ENCODE measurements around the gene KLHL4.
"Not testable (repeated sequence)": the region's sequence is repeated elsewhere in the genome, so short reads cannot be mapped to it uniquely, and the experiment has no call there.

The KLHL4 gene, protein sequence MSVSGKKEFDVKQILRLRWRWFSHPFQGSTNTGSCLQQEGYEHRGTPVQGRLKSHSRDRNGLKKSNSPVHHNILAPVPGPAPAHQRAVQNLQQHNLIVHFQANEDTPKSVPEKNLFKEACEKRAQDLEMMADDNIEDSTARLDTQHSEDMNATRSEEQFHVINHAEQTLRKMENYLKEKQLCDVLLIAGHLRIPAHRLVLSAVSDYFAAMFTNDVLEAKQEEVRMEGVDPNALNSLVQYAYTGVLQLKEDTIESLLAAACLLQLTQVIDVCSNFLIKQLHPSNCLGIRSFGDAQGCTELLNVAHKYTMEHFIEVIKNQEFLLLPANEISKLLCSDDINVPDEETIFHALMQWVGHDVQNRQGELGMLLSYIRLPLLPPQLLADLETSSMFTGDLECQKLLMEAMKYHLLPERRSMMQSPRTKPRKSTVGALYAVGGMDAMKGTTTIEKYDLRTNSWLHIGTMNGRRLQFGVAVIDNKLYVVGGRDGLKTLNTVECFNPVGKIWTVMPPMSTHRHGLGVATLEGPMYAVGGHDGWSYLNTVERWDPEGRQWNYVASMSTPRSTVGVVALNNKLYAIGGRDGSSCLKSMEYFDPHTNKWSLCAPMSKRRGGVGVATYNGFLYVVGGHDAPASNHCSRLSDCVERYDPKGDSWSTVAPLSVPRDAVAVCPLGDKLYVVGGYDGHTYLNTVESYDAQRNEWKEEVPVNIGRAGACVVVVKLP

DNA sequence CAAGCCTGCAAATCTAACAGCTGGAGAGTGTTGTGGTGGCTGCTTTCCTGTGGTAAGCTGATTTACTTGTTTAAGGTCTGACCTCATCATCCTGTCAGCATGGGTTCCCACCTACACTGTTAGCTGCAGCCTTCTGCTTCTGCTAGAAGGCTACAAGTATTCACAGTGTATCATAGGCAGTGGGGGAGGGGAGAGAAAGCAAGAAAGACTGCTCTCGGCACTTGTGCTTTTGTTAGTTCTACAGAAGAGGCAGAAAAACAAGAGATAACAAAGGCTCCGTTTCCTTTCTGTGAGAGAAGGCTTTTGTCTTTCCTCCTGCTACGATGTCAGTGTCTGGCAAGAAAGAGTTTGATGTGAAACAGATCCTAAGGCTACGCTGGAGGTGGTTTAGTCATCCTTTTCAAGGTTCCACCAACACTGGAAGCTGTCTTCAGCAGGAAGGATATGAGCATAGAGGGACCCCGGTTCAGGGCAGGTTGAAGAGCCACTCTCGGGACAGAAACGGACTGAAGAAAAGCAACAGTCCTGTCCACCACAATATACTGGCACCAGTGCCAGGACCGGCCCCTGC, at the start of gene KLHL4:
KLHL4 (plus strand) TSS at position 232 of the 571 bp plus-strand sequence; CDS start at position 324, 92 bp downstream.
- no peak for DNase-seq

DNA sequence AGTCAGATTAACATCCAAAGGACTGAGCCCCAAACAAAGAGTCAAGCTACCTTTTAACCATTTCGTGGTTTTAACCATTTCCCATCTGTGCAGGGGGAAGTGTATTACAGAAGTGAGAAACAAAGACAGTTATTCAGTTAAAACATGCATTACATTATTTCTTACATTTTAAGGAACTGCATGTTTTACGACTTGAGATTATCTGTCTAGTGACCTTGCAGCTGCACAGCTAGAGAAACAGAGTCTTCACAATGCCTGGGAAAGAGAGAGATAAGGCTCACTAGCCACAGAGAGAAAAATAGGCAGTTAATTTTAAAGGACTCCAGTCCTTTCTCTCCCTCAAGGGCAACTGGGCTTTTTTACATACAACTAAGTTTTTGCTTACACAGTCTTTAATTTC, 48.7 kb upstream of the KLHL4 start:
- no peak for DNase-seq

DNA sequence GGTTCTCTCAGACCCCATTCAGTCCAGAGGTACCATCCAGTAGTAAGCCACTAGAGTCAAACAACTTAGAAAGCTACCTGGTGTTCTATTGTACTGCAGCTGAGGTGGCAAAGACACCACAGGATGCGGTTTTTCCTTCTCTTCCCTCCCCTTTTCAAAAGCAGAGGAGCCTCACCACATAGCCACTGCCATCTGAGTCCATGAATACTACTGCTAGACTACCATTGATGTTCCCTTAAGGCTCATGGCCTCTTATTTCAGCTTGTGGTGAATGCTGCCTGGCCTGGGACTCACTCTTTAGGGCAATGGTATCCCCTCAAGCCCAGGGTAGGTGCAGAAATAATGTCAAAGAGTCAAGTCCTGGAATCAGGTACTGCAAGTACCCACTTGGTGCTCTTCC, 41.8 kb upstream of the KLHL4 start:
- DNase-seq = no peak

DNA sequence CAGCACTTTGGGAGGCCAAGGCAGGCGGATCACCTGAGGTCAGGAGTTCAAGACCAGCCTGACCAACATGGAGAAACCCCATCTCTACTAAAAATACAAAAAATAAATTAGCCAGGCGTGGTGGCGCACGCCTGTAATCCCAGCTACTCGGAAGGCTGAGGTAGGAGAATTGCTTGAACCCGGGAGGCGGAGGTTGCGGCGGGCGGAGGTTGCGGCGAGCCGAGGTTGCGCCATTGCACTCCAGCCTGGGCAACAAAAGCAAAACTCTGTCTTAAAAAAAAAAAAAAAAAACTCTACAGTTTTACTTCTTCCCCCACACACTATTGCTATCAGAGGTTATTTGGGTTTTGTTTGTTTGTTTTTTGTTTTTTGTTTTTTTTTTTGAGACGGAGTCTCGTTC, 38.9 kb upstream of the KLHL4 start:
- not testable (repeated sequence) for DNase-seq

DNA sequence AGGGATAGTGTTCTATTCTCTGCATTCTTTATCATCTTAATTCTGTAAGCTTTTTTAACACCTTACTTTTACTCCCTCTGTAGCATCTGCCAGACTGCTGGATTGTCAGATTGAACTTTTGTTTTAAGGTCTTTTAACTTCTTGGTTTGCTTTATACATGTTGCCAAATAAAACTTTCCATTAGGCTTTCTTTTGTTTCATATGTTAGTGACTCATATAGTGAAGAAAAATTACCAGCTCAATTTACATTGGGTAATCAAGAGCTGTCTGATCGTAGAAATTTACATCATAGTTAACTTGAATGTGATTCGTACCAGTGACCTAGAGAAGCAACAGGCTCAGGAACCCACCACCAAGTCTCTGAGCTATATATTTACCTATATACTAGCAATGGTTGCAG, 28.5 kb upstream of the KLHL4 start:
- no peak for DNase-seq

DNA sequence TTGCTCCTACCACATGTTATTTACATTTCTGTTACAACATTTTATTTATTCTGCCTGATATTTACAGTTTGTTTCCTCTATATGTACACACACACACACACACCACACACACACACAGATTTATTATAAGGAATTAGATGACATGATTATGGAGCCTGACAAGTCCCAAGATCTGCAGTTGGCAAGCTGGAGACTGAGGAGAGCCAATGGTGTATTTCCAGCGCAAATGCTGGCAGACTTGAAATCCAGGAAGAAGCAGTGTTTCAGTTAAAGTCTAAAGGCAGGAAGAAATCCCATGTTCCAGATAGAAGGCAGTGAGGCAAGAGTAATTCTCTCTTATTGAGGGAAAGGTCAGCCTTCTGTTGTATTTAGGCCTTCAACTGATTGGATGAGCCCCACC, 1.8 kb upstream of the KLHL4 start:
- no peak for DNase-seq

DNA sequence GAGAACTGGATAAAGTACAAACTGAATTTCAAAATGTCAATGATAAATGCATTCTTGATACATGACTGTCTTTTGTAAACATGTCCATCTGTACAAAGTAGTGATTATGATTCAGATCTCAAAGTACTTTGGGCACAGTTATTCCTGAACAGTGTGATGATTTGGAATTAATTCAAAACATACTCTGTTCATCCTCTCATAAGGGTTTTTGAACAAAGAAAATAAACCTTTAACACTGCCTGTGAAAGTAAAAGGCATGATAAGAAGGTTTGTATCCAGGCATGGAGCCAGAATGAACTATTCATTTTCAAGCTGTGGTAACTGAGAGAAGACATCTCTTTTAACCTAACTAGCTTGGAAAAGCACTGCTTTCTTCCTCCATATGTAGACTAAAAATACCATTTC, 883 bp upstream of the KLHL4 start:
- no peak for DNase-seq

DNA sequence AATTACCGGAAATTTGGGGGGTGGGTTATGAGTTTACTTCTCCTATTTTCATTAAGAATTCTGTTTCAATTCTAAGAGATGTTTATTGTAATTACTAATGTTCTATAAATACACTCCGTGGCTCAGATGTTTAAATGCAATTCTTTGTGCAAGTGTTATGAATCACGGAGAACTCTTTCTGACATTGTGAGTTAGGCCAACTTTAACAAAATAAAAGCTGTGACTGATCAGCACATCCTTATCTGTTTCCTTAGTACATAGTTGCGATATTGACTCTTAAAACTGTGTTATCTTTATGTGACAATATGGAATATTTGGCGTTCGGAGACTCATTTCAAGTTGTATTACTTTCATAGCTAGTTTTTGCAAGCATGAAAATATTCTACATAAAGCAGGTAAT, 902 bp downstream of the KLHL4 start:
- DNase-seq = no peak

DNA sequence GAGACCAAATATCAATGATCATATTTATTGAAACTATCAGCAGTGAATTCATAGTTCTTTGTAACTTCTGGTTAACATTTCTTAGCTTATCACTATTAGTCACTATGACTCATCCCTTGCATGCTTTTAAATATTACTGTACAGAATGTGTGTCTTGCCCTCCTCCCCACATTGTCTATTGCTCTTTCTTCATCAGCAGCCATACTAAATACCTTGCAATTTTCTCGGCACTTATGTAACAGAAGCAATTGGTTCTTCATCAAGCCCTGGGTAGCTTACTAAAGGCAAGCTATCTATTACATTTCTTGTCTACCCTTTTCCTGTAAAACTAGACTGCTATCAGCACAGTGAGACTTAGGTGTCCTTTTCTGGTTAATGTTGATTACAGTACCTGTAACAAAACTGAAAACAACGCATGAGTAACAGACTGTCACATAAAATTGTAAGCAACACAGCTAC, 8.2 kb downstream of the KLHL4 start:
- no peak for DNase-seq

DNA sequence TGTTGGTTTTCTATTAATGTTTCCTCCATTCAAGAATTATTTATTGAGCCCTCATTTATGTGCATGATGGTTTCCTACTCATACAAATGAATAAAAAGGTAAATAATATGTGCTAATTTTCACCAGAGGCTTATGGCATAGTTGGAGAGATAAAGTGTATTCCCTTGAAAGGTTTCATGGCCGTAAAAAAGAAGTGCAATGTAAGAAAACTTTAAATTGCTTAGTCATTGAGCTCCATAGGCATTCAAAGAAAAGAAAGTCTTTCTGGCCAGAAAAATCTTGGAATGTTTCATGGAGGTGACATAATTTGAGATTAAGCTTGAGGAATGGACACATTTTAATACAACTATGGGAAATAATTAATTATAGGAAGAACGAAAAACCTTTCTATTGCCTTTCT, 8.7 kb downstream of the KLHL4 start:
- DNase-seq = no peak

DNA sequence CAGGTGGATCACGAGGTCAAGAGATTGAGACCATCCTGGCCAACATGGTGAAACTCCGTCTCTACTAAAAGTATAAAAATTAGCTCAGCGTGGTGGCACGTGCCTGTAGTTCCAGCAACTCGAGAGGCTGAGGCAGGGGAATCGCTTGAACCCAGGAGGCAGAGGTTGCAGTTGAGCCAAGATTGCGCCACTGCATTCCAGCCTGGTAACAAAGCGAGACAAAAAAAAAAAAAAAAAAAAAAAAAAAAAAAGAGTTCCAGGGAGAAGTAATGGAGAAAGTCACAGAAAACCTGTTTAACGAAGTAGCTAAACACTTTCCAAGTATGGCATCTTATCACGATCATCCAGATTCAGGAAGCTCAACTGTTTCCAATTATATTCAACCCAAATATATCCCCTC, 10.9 kb downstream of the KLHL4 start:
- no peak for DNase-seq

DNA sequence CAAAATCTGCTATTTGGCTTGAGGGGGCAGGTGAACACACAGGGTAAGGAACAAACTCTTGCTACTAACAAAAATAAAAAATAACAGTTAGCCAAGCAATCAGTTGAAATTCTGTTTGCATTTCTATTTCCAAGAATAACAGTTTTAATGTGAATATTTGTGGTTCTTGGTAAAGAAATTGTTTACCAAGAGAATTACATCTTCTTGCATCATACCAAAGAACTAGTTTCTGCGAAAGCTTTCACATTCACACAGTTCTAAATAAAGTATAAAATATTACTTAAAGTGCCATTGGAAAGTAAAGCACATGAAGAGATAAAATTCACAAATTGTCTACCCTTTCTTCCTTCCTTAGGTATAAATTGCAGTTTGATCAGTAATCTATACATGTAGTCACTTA, 54.4 kb downstream of the KLHL4 start:
- DNase-seq = no peak

DNA sequence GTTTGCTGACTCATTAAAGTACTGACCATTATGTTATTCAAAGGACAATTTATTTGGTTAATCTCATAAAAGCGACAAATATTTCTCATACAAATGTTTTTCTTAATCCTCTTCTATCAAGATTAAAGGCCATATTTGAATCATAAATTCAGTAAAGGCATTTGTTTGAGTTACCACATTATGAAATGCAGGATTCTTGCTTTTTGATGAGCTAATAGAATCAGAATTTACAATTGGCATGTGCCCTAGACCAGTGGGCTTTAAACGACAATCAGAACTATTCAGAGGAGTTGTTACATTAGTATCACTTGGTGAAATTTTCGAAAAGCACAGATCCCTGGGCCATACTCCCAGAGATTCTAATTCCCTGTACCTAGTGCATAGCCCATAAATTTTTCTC, 55.3 kb downstream of the KLHL4 start:
- no peak for DNase-seq

DNA sequence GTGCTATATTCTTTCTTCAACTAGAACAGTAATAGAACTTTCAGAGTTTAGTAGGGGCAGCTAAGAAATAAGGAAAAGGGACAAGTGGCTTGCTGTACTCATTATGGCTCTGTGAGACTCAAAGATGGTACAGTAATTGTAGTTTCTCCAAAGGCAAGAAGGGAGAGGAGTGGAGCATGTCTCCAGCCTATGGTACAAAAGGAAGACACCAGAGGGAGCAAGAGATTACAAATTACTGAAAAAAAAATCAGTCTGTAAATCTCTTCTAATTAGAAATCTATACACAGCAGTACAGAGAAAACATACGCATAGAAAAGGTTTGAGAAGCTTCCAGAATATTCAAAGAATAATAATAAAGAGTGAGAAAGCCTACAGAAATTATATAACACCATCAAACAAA, 61.4 kb downstream of the KLHL4 start:
- no peak for DNase-seq

DNA sequence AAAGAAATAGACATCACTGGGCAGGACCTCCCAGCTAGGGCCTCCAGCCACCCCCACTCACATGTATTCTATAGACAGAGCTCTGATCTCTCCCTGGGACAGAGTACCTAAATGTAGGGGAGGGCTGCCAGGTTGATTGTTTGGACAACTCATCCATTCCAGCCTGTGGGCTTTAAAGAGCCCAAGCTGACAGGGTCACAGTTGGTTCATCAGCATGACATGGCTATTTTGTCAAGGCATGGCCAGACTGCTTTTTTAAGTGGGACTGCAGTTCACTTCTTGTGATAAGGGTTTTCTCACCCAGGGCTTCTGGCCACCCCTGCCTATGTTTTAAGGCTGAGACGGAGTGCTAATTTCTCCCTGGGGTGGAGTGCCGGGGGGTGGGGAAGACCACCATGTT, 63.3 kb downstream of the KLHL4 start:
- DNase-seq = no peak

DNA sequence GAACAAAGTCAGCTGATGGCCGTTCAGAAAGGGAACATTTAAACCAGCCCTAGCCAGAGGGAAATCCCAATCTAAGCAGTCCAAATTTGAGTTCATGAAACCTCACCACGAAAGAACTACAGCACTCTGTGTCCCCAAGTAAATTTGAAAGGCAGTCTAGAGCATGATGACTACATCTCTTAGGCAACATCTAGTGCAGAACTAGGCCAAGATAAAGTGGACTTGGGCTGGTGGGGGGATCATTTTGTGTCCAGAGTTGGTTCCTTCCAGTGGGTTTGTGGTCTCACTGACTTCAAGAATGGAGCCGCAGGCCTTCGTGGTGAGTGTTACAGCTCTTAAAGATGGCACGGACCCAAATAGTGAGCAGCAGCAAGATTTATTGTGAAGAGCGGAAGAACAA, 64.9 kb downstream of the KLHL4 start:
- no peak for DNase-seq

DNA sequence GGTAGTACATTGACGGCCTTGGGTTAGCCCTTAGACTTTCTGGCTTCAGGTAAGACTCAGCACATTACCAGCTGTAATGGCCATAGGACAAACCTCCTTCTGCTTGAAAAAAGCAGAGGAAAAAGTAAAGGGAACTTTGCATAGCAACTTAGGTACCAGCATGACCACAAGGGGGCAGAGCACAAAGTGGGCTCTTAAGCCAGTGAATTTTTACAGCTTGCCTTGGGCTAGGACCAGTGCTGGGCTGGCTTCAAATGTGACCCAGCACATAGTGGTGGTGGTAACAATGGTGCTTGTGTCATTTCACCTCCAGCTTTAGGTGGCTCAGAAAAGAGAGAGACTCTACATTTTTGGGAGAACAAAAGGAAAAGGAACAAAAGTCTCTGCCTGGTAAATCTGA, 66.1 kb downstream of the KLHL4 start:
- no peak for DNase-seq

DNA sequence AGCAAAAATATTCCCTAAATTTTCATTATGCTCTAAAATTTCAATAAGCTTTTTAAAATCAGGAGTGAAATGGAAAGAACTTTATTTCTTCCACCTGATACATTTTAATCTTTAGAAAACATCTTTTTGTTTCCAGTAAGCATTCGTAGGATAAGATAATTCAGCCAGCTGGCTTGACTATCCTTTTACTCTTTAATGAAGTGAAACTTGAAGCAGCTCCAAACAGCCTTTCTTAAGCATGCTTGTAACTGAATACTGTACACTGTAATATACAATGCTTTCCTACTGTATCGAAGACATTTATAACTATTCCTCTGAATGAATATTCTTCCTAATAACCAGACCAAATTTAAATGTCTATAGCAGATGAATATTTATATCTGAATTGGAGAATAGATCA, 98.8 kb downstream of the KLHL4 start:
- no peak for DNase-seq

DNA sequence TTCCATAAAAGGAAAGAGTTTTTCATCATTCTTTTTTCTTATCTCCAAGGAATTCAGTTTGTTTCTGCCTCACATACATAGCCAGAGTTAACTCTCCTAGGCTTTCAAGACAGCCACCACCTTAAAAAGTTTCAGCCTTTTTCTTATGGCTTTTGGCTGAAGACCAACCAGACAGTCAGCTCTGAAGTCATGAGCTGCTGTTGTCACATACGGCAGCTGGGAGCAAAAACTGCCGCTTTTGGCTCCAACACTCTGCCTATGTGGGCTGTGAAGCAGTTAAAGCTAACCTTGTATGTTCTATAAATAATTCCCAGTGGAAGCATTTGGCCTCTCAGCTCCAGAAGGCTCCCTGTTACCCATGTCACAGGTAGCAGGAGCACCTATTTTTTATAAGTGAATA, 104.1 kb downstream of the KLHL4 start:
- DNase-seq = no peak

DNA sequence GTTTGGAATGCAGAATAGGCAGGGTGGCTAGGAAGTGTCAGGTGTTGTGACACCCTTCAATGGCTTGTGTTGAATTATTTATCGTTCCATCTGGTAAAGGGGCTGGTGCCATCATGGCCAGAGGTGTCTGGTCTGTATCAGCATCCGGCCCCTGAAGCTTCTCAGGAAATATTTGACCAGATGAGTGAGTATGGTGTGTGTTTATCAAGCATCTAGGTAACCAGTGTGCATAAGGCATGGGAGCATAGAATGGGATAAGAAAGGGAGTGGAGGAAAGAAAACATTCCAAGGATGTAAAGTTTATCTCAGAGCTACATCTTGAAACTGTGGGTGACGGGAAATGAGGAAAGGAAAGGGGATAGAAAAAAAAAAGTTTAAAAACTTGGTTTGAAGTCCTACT, 109.4 kb downstream of the KLHL4 start:
- DNase-seq = no peak

DNA sequence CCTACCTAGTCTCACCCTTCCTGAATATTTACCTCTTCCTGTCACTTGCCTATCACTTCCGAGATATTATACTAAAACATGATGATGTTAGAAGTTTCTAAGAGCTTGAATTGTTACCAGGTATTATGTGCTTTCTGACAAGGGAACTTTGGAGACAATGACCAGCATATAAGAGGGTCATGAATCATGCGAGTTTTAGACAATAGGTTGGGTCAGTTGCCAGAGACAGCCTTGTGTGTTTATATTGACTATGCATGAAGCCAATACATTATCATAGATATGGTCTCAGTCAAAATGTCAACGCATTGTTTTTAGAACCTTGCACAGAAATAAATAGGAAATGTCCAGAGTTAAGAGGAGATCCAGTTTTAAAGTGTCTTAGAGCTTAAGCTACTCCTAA, 116.8 kb downstream of the KLHL4 start:
- no peak for DNase-seq

DNA sequence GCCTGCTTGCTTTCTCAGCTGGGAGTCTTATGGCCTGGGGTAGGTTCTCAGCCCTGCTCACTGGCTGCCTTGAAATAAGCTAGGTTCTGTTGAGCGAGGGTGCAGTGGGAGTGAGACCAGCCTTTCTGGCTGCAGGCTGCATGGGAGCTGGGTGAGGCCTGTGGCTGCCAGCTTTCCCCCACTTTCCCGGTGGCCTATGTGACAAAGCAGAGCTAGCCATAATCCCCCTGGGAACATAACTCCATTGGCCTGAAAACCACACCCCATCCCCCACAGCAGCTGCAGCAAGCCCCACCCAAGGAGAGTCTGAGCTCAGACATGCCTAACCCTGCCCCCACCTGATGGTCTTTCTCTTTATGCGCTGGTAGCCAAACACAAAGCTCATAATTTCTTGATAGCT, 118.9 kb downstream of the KLHL4 start:
- no peak for DNase-seq

DNA sequence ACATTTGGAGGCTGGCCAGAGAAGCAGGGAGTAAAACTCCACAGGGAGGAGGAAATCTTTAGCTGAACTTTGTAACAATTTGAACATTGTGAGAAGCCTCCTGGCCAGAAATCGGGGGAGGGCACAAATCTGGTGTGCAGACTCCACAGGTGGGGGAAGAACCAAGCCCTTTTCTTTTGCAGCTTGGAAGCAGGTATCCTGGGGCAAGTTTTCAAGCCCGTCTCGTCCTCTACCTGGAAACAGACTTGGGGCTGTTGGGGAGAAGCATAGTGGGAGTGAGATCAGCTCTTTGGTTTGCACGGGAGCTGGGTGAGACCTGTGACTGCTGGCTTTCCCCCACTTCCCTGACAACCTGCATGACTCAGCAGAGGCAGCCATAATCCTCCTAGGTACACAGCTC, 123.8 kb downstream of the KLHL4 start:
- DNase-seq = not testable (repeated sequence)

DNA sequence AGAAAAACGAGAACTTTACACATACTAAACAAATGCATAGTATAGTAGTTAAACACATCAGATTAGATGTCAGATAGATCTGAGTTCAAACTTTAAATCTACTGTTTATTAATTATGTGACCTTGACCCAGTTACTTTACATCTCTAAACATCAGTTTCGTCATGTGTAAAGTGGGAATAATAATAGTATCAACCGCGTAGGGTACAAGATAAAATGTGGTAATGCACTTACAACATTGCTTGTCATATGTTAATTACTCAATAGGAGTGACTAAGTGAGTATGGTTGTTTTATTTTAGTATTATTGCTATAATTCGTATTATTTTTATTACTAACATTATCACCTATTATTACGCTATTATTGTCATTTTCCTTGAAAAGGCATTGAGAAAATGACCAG, 144.2 kb downstream of the KLHL4 start:
- DNase-seq = no peak
